GM18951 (cell line): Measurements from ENCODE around the gene ANKRD39.

Experiments
- POLR2A ChIP-seq: IDR thresholded peaks from 4 replicates; pipeline ENCODE4 v1.6.1; 2011; ENCODE audit warnings: mild to moderate bottlenecking; ENCODE audit not compliant: insufficient read length, insufficient read depth; ENCODE audit errors: extremely low read depth
- in situ Hi-C: fragments of 300-500 bp; cut with MboI; formaldehyde crosslinking; loops from one replicate; pipeline ENCODE4 v1.12.0; 2022; ENCODE audit warnings: low sequenced_read_pairs, mixed read lengths, inconsistent platforms; ENCODE audit not compliant: unreplicated experiment

The ANKRD39 gene

DNA sequence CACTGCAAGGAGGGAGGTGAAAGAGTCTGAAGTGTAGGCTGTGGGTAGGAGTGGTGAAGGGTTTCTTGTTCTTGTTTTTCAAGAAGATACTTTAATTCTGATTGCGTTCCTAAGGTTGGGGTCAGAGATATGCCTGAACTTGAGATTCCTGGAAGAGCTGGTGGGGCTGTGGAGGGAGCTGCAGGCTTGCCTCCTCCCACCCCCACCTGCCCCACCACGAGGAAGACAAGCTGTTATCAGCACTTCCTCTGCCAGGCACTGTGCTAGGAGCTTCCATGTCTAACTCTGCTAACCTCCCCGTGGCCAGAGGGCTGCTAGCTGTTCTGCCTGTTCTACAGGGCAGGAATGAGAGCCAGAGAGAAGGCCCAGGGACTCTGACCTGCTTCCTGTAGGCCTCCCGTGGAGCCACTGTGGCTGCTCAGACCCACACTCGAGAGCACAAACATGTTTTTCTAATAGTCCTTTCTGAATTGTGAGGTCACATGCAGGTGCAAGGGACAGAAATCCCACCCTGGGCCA, 27.7 kb downstream of the ANKRD39 start:
- in situ Hi-C loops = no loop called here
- no peak for TF ChIP-seq POLR2A

DNA sequence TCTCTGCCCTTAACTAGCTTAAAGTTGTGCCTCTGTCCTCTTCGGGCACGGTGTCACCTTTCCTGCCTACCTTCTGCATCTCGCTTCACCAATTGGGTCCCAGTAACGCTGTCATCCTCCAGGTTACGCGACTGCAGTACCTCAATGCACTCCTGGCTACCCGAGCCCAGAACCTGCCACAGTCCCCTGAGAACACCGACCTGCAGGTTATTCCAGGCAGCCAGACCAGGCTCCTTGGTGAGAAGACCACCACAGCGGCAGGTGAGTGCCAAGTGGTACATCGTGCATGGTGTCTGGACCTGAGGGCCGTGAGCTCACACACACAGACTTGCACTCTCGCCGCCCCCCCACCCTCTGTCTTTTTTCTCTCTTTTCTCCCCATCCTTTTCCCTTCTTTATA, 28.9 kb downstream of the ANKRD39 start:
- TF ChIP-seq POLR2A = no peak
- in situ Hi-C loops = no loop called here

DNA sequence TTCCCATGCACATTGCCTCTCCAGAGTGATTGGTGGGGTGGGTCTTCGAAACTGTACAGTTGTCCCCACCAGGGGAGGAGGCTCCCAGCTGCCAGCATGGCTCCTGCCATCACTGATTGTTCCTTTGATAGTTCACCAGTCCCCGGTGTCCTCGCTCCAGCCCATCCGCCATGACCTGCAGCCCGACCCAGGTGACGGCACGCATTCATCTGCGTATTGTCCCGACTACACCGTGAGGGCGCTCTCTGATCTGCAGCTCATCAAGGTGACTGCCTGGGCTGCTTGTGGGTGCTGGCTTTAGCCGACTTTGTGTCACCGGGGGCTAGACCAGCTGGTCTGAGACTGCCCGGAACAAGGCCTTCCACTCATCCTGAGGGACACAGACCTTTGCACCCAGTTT, 29.4 kb downstream of the ANKRD39 start:
- no peak for TF ChIP-seq POLR2A
- in situ Hi-C loops = no loop called here

DNA sequence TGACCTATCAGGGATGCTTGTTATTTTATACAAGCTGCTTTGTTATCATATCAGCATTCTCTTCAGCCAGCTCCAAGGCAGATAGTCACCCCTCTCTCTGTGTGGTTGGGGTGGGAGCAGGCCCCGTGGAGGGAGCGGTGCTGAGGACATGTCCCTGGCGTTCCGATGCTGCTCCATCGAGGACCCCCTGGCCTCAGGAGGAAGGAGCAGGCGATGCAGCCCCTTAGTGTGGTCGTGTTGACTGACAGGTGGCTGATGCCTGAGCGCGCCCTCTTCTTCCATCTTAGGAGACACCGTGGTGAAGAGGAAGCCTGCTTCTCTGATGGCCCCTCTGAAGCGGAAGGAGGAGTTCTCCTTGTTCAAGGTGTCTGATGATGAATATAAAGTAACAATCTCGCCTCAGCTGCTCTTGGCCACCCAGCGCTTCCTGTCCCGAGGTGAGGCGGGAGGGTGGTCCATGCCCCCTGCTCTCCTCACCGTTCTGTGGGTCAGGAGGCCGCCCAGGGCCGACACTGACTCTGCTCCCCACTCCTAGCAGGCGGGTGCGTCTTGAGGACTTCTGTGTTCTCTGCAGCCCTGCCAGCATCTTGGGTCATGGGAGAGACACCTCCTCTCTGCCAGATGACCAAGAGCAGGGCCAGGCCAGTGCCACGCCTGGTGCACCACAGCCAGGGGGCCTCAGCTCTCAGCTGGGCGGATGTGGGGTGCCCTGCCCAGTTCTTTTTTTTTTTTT, 31.1 kb downstream of the ANKRD39 start:
- TF ChIP-seq POLR2A = no peak
- in situ Hi-C loops = no loop called here

DNA sequence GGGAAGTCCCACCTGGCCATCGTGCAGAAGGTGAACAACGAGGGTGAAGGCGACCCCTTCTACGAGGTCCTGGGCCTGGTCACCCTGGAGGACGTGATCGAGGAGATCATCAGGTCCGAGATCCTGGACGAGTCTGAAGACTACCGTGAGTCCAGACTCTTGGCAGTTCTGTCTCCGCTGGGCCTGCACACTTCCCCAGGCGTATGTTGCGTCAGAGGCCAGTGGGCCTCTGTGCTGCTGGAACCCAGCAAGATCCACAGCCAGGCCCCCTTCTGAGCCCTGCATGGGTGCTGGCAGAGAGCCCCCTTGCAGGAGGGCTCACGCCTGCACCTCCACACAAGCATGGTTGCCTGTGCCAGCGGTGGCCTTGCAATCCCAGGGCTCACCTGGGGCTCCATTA, 32.8 kb downstream of the ANKRD39 start:
- in situ Hi-C loops = no loop called here
- TF ChIP-seq POLR2A = no peak

DNA sequence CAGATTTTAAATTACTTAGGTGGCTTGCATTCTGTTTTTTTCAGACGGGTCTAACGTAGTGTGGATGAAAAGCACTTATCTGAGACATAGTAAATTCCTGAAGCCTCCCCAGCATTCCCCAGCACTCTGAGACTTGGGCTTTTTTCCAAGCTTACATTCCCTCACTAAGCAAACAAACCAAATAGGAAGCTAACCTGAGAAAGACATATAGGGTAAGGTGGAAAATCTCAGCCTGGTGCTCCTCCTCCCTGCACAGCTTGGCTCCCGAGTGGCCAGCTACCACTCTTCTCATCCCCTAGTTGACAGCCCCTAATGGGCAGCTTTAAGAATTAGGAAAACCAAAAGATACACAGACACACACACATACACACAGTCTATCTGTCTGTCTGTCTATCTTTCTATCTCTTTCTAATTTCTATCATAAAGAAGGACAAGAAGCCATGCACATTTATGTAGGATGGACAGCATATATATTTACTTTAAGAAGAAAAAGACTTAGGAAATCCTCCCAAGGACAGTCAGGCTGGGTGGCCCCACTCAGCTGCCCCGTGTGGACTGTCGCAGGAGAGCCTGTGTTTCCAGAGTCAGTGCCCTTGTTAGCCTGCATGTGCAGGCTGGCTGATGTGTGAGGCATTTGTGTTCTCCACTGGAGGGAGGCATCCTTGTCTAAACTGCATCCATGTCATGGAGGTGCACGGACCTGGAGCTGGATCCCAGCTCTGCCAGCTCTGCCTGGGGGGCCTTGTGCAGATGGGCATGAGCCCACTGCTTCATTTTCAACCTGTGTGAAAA, 33.5 kb downstream of the ANKRD39 start:
- no peak for TF ChIP-seq POLR2A
- in situ Hi-C loops = no loop called here

DNA sequence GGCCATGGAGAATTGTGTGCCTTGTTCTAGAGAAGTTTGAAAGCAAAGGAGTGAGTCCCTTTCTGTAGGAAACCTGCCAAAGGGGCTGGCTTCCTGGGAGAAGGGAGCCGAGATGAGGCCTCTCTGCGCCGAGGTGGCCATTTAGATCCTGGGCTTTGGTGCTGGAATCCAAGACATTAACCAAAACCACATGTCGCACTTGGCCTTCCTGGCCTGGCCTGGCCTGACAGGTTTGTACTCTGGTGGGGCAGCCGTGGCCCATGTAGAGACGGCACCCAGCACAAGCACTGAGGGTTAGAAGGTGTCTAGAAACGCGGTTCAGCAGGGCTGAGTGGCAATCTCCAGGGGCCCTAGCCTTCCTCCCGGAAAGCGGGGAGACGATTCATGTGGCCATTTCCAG, 34.6 kb downstream of the ANKRD39 start:
- in situ Hi-C loops = no loop called here
- no peak for TF ChIP-seq POLR2A

DNA sequence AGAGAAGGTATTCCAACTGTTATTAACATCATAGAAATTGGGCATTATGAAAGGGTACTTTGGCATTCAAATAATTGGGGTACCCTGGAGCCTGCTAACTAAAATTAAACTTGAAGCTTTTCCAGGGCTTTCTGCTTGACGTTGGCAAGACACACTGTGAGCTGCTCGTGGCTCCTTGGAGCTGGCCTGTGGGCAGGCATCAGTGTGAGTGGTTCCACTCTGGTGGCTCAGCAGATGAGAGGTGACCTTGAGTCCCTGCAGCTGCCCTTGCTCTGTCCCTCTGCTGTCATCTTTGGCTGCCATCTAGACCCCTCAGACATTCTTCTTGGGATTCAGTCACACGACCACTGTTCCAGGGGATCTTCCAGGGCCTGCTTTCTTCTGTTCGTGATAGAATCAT, 35.0 kb downstream of the ANKRD39 start:
- in situ Hi-C loops = no loop called here
- TF ChIP-seq POLR2A = no peak

DNA sequence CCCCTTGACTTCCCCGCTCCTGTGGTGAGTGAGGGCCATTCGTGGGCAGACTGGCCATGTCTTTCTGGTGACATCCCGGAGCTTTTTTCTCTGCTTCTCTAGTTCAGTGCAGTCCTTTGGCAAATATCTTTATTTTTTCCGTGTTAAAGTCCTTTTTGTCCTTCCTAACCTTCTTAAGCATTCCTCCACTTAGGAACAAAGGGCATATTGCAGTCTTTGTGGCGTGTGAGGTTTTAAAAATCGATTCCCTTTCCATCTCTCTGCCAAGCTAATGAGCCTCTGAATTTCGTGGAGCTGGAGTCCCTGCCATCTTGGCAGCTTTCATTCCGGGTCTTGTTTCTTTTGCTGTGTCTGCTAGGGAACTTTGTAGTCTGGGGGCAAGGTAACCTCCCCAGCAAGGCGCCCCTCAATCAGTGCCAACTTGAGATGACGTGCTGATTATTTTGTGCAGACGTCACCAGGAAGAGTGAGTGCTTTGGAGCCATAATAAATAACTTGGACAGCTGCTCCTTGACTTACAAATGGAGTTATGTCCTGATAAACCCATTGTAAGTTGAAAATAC, 36.6 kb downstream of the ANKRD39 start:
- in situ Hi-C loops = no loop called here
- TF ChIP-seq POLR2A = no peak

DNA sequence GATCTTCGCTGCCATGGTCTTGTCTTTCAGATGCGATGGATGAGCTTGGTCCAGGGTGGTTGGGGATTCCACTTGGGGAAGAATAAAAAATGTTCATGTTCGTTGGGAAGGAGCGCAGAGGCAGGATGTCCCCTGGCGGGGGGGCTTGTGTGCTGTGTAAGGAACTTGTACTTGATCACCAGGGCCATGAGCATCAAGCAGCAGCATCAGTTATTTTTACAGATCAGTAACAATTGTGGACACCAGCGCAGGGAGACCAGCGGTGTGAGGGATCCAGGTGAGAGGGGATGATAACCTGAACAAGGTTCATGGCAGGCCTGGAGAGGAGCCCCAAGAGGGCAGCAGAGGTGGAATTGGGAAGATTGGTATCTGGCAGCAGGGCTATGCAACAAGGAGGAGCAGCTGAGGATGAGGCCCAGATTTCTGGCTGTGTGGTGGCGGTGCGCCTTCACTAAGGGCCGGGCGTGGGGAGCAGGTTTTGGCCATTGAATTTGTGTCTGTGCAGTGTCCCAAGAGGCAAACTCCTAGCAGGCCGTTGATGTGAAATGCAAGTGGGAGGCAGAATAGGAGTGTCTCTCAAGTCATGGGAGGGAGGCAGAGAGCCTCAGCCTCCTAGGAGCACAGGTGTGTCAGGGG, 37.8 kb downstream of the ANKRD39 start:
- TF ChIP-seq POLR2A = no peak
- in situ Hi-C loops = no loop called here

DNA sequence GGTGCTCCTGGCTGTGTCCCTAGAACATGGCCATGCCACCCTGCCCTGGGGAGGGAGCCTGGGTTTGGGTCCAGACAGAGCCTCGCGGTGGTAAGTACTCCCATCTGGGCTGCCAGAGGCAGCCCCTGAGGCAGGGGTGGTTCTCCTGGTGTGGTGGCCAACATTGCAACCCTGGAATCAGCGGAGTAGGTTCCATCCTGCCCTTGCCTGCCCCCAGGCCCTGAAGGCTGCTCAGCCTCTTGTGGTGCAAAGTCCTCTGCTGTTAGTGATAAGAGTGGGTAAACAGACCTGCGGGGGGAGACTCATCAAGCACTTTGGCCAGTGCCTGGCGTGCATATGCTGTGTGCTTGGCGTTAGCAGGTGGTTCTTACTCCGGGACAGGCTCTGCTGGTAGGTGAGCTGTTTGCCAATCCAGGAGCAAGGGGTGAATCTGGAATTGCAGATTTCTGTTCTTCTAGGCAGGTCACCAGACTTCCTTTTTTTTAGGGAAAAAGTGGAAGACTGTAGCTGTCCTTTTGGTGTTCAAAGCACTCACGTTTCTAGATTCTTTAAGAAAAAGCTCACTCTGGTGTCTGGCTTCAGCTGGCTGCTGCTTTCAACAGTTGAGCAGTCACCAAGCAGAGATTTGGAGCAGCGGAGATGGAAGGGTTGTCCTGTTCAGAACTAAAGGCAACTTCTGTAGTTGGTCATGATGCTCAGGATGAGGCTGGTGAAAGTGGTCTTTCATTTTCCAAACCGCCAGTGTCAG, 38.5 kb downstream of the ANKRD39 start:
- no peak for TF ChIP-seq POLR2A

DNA sequence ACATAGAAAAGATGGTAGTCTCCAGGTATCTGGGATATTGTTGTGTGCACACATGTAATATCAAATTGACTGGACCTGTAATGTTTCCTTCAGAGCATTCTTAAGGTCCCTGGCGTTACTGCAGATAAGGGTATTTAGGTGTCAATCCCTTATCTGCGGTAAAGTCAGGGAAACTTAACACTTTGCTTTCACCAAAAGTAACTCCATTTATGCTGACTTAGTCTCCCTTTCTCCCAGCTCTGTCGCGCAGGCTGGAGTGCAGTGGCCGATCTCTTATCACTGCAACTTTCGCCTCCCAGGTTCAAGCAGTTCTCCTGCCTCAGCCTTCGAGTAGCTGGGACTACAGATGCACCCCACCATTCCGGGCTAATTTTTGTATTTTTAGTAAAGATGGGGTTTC, 39.9 kb downstream of the ANKRD39 start:
- in situ Hi-C loops = no loop called here
- no peak for TF ChIP-seq POLR2A

More for the DNA sequence above, 38.5 kb downstream of the ANKRD39 start:
- in situ Hi-C loops = no loop called here

DNA sequence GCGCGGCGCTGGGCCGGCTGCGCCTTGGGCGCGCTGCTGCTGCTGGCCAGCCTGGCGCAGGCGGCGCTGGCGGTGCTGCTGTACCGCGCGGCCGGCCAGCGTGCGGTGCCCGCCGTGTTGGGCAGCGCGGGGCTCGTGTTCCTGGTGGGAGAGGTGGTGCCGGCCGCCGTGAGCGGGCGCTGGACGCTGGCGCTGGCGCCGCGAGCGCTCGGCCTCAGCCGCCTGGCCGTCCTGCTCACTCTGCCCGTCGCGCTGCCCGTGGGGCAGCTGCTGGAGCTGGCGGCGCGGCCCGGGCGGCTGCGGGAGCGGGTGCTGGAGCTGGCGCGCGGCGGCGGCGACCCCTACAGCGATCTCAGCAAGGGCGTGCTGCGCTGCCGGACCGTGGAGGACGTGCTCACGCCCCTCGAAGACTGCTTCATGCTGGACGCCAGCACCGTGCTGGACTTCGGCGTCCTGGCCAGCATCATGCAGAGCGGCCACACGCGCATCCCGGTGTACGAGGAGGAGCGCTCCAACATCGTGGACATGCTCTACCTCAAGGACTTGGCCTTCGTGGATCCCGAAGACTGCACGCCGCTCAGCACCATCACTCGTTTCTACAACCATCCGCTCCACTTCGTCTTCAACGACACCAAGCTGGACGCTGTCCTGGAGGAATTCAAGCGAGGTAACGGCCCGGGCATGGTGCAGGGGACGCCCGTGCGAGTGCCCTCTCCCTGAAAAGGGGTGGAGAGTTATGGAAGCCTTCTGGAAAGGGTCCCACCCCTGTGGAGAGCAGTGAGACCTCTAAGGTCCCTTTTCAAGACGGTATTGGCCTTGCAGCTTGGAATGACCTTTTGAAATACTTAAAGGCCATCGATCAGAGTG, 40.7 kb downstream of the ANKRD39 start:
- no peak for TF ChIP-seq POLR2A
- in situ Hi-C loops = no loop called here
